A549 (cell line): ENCODE results near the gene TRERF1.

Source experiments
- BHLHE40 ChIP-seq: IDR thresholded peaks from 2 replicates; pipeline ENCODE4 v1.6.1; 2012; ENCODE audit warnings: low read depth, low read length, inconsistent platforms
- CEBPB ChIP-seq, 2 experiments: fragments of >200 bp in 1 of 2; sonication (Bioruptor Twin) in 1 of 2; formaldehyde crosslinking in 1 of 2; IDR thresholded peaks; 2 replicates each; pipeline ENCODE4 v1.6.1; 2012 to 2016
- CHD4 ChIP-seq: fragments of 200-600 bp; sonication (generic); IDR thresholded peaks from 2 replicates; pipeline ENCODE4 v1.6.1; 2016; ENCODE audit warnings: antibody characterized with exemption, mild to moderate bottlenecking, borderline replicate concordance
- EP300 ChIP-seq, 2 experiments: fragments of >200 bp; sonication (Bioruptor Twin); formaldehyde crosslinking; IDR thresholded peaks; 2 replicates in 1 of 2; 3 replicates in 1 of 2; pipeline ENCODE4 v1.6.1; 2016 to 2017
- JUN ChIP-seq, 2 experiments: fragments of >200 bp; sonication (Bioruptor Twin); formaldehyde crosslinking; IDR thresholded peaks; 2 replicates in 1 of 2; 3 replicates in 1 of 2; pipeline ENCODE4 v1.6.1; 2016 to 2017
- MYC ChIP-seq: IDR thresholded peaks from 2 replicates; pipeline ENCODE4 v1.6.1; 2012; ENCODE audit warnings: mild to moderate bottlenecking, inconsistent platforms, low read length, improper control_type of control experiment, borderline replicate concordance
- PHF8 ChIP-seq: fragments of 200-600 bp; sonication (generic); IDR thresholded peaks from 2 replicates; pipeline ENCODE4 v1.6.1; 2016; ENCODE audit warnings: low read depth, mild to moderate bottlenecking, antibody characterized with exemption, moderate library complexity, borderline replicate concordance
- SREBF2 ChIP-seq: fragments of 450-650 bp; IDR thresholded peaks from 2 replicates; pipeline ENCODE4 v1.6.1; 2014; ENCODE audit warnings: mild to moderate bottlenecking, moderate library complexity
- TF ChIP-seq, protein P1 (sequence below): fragments of >200 bp; sonication (Bioruptor Twin); formaldehyde crosslinking; IDR thresholded peaks from 3 replicates; pipeline ENCODE4 v1.5.1; 2016

DNA sequence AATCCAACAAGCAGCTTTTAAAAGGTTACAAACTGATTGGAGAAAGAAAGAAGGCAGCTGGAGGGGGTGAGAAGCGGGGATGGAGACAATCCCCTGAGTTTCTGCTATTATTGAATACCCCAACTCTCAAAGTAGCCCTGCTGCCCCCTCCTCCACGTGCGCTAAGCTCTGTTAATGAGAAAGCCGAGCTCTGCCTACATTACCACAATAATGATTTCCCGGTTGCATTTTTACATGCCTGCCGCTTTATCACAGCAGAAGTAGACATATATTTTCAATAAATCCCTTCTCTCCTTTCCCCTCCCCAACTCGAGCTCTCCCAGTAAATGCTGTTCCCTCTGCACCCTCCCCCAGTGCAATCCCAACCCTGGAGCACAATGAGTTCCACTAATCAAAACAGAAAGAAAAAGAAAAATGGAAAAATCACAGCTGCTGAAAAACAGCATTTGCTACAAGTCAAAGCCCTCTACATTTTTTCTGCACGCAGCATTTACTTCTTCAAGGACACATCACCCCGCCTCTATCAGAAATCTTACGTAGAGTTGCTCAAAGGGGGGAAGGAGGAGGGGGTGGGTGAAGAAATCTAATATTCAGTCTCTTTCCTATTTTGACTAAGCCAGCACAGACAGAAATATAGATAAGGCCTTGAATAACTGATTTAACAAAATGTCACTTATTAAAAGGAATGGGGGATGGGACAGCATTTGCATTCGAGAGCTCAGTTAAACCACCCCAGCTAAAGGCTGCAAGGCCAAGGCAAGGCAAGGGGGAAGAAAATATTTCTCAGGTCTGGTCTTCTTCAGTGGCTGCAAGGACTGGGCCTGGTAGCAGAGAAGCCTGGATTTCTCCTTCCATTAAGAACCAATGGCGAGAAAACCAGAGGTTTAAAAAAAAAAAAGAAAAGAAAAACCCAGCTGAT lies 10.7 kb downstream of the TRERF1 start:
- TF ChIP-seq CHD4 (no peak), PHF8 (no peak), CEBPB (IDR thresholded peaks at IDR 0.05) (no peak), SREBF2 (no peak), BHLHE40 (no peak), JUN (IDR thresholded peaks at IDR 0.05) (no peak), MYC (no peak), EP300 (IDR thresholded peaks at IDR 0.05) (no peak)
- TF ChIP-seq, protein P1, sequence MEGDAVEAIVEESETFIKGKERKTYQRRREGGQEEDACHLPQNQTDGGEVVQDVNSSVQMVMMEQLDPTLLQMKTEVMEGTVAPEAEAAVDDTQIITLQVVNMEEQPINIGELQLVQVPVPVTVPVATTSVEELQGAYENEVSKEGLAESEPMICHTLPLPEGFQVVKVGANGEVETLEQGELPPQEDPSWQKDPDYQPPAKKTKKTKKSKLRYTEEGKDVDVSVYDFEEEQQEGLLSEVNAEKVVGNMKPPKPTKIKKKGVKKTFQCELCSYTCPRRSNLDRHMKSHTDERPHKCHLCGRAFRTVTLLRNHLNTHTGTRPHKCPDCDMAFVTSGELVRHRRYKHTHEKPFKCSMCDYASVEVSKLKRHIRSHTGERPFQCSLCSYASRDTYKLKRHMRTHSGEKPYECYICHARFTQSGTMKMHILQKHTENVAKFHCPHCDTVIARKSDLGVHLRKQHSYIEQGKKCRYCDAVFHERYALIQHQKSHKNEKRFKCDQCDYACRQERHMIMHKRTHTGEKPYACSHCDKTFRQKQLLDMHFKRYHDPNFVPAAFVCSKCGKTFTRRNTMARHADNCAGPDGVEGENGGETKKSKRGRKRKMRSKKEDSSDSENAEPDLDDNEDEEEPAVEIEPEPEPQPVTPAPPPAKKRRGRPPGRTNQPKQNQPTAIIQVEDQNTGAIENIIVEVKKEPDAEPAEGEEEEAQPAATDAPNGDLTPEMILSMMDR: no peak
